Activated CD8-positive, alpha-beta memory T cell treated with anti-CD3 and anti-CD28 coated beads for 48 hours (primary cell): Measurements from ENCODE around the gene GSTM2.
"Not testable (repeated sequence)": the region's sequence is repeated elsewhere in the genome, so short reads cannot be mapped to it uniquely, and the experiment has no call there.

Source experiments
- DNase-seq, 3 experiments: peaks; one replicate each; pipeline ENCODE4 v3.0.0-alpha.2; 2020; ENCODE audit warnings: low read depth in 2 of 3, low spot score in 2 of 3

Gene GSTM2

GRCh38 chr1:109673861-109674260, 6.0 kb downstream of the GSTM2 start:
- DNase-seq, result not testable (repeated sequence)

- DNase-seq, result not testable (repeated sequence)
Measured at GRCh38 chr1:109676683-109677381, 9.0 kb downstream of the GSTM2 start.

GRCh38 chr1:109677459-109677858, 9.6 kb downstream of the GSTM2 start:
- no peak for DNase-seq

- not testable (repeated sequence) for DNase-seq
Measured at GRCh38 chr1:109678637-109679036, 10.8 kb downstream of the GSTM2 start.

GRCh38 chr1:109684777-109685176, 16.9 kb downstream of the GSTM2 start:
- not testable (repeated sequence) for DNase-seq

GRCh38 chr1:109685399-109685798, 17.5 kb downstream of the GSTM2 start:
- DNase-seq, result not testable (repeated sequence)

GRCh38 chr1:109685890-109686289, 18.0 kb downstream of the GSTM2 start:
- DNase-seq, result not testable (repeated sequence)

- not testable (repeated sequence) for DNase-seq
Measured at GRCh38 chr1:109687109-109687508, 19.3 kb downstream of the GSTM2 start.

- peak in 2 of 3 experiments; percentile 69 to 73 for DNase-seq
Measured at GRCh38 chr1:109687641-109688499, 20.0 kb downstream of the GSTM2 start, which contains the start of gene GSTM1. GSTM1 (plus strand) TSS chr1:109687817; CDS start chr1:109687874, 57 bp downstream.

GRCh38 chr1:109689844-109690405, 22.1 kb downstream of the GSTM2 start:
- no peak for DNase-seq

GRCh38 chr1:109691759-109692158, 23.9 kb downstream of the GSTM2 start:
- no peak for DNase-seq

- not testable (repeated sequence) for DNase-seq
Measured at GRCh38 chr1:109694400-109694799, 26.5 kb downstream of the GSTM2 start.

GRCh38 chr1:109695138-109695537, 27.3 kb downstream of the GSTM2 start:
- DNase-seq, result not testable (repeated sequence)

- no peak for DNase-seq
Measured at GRCh38 chr1:109697066-109697465, 29.2 kb downstream of the GSTM2 start.

GRCh38 chr1:109697861-109698260, 30.0 kb downstream of the GSTM2 start:
- not testable (repeated sequence) for DNase-seq

GRCh38 chr1:109702940-109703339, 35.1 kb downstream of the GSTM2 start:
- not testable (repeated sequence) for DNase-seq

- DNase-seq, result no peak
Measured at GRCh38 chr1:109704173-109704572, 36.3 kb downstream of the GSTM2 start.

GRCh38 chr1:109705411-109705810, 37.6 kb downstream of the GSTM2 start:
- no peak for DNase-seq

GRCh38 chr1:109708949-109709348, 41.1 kb downstream of the GSTM2 start:
- DNase-seq, result not testable (repeated sequence)

GRCh38 chr1:109709822-109710221, 42.0 kb downstream of the GSTM2 start:
- DNase-seq, result not testable (repeated sequence)

GRCh38 chr1:109711593-109712320, 43.9 kb downstream of the GSTM2 start, which contains the start of gene GSTM5:
GSTM5 (plus strand) TSS chr1:109712251; CDS start chr1:109712313, 62 bp downstream.
- DNase-seq, result not testable (repeated sequence)
